Osteoblast (primary cell): ENCODE results near the gene TFPI. TPM values are rescaled to one million over a fixed set of nuclear protein-coding genes. Genes with fewer than 3 reads are reported as not detected.
"Not testable (repeated sequence)": the region's sequence is repeated elsewhere in the genome, so short reads cannot be mapped to it uniquely, and the experiment has no call there.

Experiments
- DNase-seq: peaks from one replicate; pipeline ENCODE4 v3.0.0; 2011; ENCODE audit warnings: low spot score, mixed read lengths; ENCODE audit not compliant: insufficient read length; ENCODE audit errors: missing footprints
- H2AFZ ChIP-seq: 2 replicates; pipeline ENCODE4 v1.6.0; 2011; ENCODE audit warnings: mild to moderate bottlenecking, low read length
- H3K27ac ChIP-seq: 2 replicates; pipeline ENCODE4 v1.5.1; 2011; ENCODE audit warnings: mild to moderate bottlenecking, low read depth, low read length, moderate library complexity
- H3K27me3 ChIP-seq: 2 replicates; pipeline ENCODE4 v1.6.0; 2012; ENCODE audit warnings: mild to moderate bottlenecking, control low read depth, inconsistent platforms, low read length, moderate library complexity; ENCODE audit not compliant: insufficient read depth
- H3K36me3 ChIP-seq: 2 replicates; pipeline ENCODE4 v1.5.1; 2011; ENCODE audit warnings: mild to moderate bottlenecking, low read length, control low read depth, moderate library complexity; ENCODE audit not compliant: insufficient read depth
- H3K4me1 ChIP-seq: 2 replicates; pipeline ENCODE4 v1.5.1; 2011; ENCODE audit warnings: mild to moderate bottlenecking, low read length, control low read depth, moderate library complexity; ENCODE audit not compliant: insufficient read depth
- H3K4me2 ChIP-seq: 2 replicates; pipeline ENCODE4 v1.6.0; 2011; ENCODE audit warnings: mild to moderate bottlenecking, low read length; ENCODE audit not compliant: insufficient read depth
- H3K4me3 ChIP-seq: fragments of 200-600 bp; sonication (generic); 3 replicates; pipeline ENCODE4 v1.5.1; 2012; ENCODE audit warnings: mild to moderate bottlenecking, low read length, inconsistent platforms; ENCODE audit not compliant: insufficient read depth
- H3K79me2 ChIP-seq: 2 replicates; pipeline ENCODE4 v1.6.0; 2012; ENCODE audit warnings: mild to moderate bottlenecking, low read length, control low read depth, inconsistent platforms; ENCODE audit not compliant: insufficient read depth
- H3K9me3 ChIP-seq: 2 replicates; pipeline ENCODE4 v1.5.1; 2011; ENCODE audit warnings: low read depth, low read length, control low read depth
- H4K20me1 ChIP-seq: 2 replicates; pipeline ENCODE4 v1.6.0; 2012; ENCODE audit warnings: mild to moderate bottlenecking, low read length, control low read depth; ENCODE audit not compliant: insufficient read depth
- total RNA-seq: library from RNA; depleted of rRNA; stranded (reverse); fragments of >200 nt; gene quantifications from 2 replicates; pipeline ENCODE4 v1.2.3, GENCODE V29; 2012
- TF ChIP-seq, protein P1 (sequence below): IDR thresholded peaks from 2 replicates; pipeline ENCODE4 v1.5.1; 2011; ENCODE audit warnings: mild to moderate bottlenecking, low read depth, low read length, moderate library complexity; ENCODE audit errors: extremely low read depth

Gene TFPI
- total RNA-seq, 1 donor, result 123 TPM

DNA sequence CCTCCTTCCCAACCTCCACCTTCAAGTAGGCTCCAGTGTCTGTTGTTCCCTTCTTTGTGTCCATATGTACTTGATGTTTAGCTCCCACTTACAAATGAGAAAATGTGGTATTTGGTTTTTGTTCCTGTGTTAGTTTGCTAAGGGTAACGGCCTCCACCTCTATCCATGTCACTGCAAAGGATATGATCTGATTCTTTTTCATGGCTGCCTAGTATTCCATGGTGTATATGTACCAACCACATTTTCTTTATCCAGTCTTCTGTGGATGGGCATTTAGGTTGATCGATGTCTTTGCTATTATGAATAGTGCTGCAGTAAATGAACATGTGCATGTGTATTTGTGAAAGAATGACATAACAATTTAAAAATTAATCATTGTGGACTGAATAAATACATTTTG lies 19.5 kb upstream of the TFPI start:
- Histone ChIP-seq H3K27me3 (no peaks in the 10 kb centered on the region), H3K4me3 (no peak overlapping the region), H4K20me1 (no peaks in the 10 kb centered on the region), H3K9me3 (no peaks in the 10 kb centered on the region), H3K36me3 (no peaks in the 10 kb centered on the region), H3K4me2 (no peak overlapping the region), H3K79me2 (no peaks in the 10 kb centered on the region), H2AFZ (no peak overlapping the region), H3K4me1 (peaks cover 15% of the 10 kb centered on the region), H3K27ac (no peak overlapping the region)
- DNase-seq, result no peak
- TF ChIP-seq, protein P1, sequence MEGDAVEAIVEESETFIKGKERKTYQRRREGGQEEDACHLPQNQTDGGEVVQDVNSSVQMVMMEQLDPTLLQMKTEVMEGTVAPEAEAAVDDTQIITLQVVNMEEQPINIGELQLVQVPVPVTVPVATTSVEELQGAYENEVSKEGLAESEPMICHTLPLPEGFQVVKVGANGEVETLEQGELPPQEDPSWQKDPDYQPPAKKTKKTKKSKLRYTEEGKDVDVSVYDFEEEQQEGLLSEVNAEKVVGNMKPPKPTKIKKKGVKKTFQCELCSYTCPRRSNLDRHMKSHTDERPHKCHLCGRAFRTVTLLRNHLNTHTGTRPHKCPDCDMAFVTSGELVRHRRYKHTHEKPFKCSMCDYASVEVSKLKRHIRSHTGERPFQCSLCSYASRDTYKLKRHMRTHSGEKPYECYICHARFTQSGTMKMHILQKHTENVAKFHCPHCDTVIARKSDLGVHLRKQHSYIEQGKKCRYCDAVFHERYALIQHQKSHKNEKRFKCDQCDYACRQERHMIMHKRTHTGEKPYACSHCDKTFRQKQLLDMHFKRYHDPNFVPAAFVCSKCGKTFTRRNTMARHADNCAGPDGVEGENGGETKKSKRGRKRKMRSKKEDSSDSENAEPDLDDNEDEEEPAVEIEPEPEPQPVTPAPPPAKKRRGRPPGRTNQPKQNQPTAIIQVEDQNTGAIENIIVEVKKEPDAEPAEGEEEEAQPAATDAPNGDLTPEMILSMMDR, result no peak

DNA sequence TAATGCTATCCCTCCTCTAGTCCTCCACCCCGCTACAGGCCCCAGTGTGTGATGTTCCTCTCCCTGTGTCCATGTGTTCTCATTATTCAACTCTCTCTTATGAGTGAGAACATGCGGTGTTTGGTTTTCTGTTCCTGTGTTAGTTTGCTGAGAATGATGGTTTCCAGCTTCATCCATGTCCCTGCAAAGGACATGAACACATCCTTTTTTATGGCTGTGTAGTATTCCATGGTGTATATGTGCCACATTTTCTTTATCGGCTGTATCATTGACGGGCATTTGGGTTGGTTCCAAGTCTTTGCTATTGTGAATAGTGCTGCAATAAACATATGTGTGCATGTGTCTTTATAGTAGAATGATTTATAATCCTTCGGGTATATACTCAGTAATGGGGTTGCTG lies 17.8 kb upstream of the TFPI start:
- H3K79me2 ChIP-seq, H4K20me1 ChIP-seq, H3K36me3 ChIP-seq, H2AFZ ChIP-seq, H3K9me3 ChIP-seq, H3K27me3 ChIP-seq, H3K27ac ChIP-seq, DNase-seq, H3K4me2 ChIP-seq, H3K4me3 ChIP-seq: not testable (repeated sequence)
- H3K4me1 ChIP-seq, result peaks cover 15% of the 10 kb centered on the region

DNA sequence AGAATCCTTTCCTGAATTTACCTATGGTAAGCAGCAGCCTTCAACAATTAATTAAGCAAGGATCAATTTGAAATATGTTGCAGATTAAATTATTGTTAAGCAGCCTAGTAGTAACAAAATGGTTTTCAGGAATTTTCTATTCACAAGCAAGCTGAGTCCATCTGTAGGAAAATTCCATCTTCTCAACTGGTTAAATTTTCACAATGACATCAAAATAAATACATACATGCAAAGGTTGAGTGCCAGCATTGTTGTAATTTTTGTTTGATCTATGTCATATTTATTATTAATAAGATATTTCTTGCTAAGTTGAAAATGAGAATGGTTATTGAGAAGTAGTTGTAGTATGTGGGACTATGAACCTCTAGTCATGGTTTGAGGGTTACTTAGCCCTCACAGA lies 15.3 kb upstream of the TFPI start:
- Histone ChIP-seq H3K36me3 (no peaks in the 10 kb centered on the region), H3K79me2 (no peaks in the 10 kb centered on the region), H3K27ac (no peak overlapping the region), H3K4me2 (no peak overlapping the region), H3K9me3 (no peaks in the 10 kb centered on the region), H2AFZ (no peak overlapping the region), H3K27me3 (no peaks in the 10 kb centered on the region), H3K4me1 (peaks cover 1% of the 10 kb centered on the region), H4K20me1 (no peaks in the 10 kb centered on the region), H3K4me3 (no peak overlapping the region)
- no peak for DNase-seq
- TF ChIP-seq, protein P1, result no peak

DNA sequence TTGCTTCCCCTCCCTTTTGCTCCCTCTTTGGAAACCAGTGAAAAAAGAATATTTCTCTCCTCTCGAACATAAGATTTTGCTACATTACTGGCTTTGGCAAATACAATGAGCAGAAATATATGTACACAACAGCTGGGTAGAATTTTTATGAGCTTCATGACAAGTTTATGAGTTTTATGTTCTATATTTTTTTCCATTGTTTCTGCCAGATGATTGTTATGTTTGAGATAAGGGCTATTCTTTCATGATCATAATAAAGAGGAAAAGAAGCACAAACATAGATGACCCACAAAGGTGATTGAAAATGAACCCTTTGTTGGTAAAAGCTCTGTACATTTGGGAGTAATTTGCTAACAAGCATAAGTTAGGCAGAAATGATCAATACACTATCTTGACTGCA lies 14.8 kb upstream of the TFPI start:
- no peak for DNase-seq
- H4K20me1 ChIP-seq, result no peaks in the 10 kb centered on the region
- TF ChIP-seq, protein P1, result no peak
- H3K36me3 ChIP-seq, result no peaks in the 10 kb centered on the region
- no peak overlapping the region for H3K27ac ChIP-seq
- no peaks in the 10 kb centered on the region for H3K9me3 ChIP-seq
- no peak overlapping the region for H2AFZ ChIP-seq
- no peaks in the 10 kb centered on the region for H3K27me3 ChIP-seq
- H3K4me3 ChIP-seq, result no peak overlapping the region
- no peaks in the 10 kb centered on the region for H3K4me1 ChIP-seq
- H3K4me2 ChIP-seq, result no peak overlapping the region
- no peaks in the 10 kb centered on the region for H3K79me2 ChIP-seq

DNA sequence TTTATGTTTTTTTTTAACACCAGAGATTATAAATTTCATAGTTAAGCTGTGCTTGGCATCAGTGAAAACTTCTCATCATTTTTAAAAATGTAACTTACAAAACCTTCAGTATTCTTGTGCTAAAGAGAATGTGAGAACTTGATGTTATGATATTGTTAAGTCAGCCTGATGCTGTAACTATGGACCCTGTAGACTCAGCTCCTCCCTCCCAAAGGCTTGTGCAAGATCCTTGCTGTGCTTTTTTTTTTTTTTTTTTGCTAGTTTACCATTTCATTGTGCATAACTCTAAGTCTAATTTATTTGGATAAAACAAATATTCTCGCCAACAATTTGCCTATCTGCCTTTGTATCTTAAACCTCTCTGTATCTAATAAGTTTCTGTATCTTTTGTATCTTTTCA lies 12.9 kb upstream of the TFPI start:
- no peaks in the 10 kb centered on the region for H3K27me3 ChIP-seq
- no peak overlapping the region for H3K4me3 ChIP-seq
- no peaks in the 10 kb centered on the region for H3K79me2 ChIP-seq
- no peaks in the 10 kb centered on the region for H3K9me3 ChIP-seq
- H3K4me1 ChIP-seq, result no peaks in the 10 kb centered on the region
- TF ChIP-seq, protein P1, result no peak
- H3K36me3 ChIP-seq, result no peaks in the 10 kb centered on the region
- DNase-seq, result peak; percentile 45
- H3K27ac ChIP-seq, result no peak overlapping the region
- no peak overlapping the region for H2AFZ ChIP-seq
- H3K4me2 ChIP-seq, result no peak overlapping the region
- no peaks in the 10 kb centered on the region for H4K20me1 ChIP-seq
